HG02981 (cell line): Measurements from ENCODE around the gene HSF4.

Experiments used
- ATAC-seq: cut with Tn5 transposase; IDR thresholded peaks from one replicate; pipeline ENCODE4 v1.9.1; 2021; ENCODE audit warnings: mild to moderate bottlenecking, moderate library complexity; ENCODE audit not compliant: unreplicated experiment

HSF4 gene

GRCh38 chr16:67184453-67184994 is 20.0 kb downstream of the HSF4 start:
- peak; percentile 2 for ATAC-seq

DNA sequence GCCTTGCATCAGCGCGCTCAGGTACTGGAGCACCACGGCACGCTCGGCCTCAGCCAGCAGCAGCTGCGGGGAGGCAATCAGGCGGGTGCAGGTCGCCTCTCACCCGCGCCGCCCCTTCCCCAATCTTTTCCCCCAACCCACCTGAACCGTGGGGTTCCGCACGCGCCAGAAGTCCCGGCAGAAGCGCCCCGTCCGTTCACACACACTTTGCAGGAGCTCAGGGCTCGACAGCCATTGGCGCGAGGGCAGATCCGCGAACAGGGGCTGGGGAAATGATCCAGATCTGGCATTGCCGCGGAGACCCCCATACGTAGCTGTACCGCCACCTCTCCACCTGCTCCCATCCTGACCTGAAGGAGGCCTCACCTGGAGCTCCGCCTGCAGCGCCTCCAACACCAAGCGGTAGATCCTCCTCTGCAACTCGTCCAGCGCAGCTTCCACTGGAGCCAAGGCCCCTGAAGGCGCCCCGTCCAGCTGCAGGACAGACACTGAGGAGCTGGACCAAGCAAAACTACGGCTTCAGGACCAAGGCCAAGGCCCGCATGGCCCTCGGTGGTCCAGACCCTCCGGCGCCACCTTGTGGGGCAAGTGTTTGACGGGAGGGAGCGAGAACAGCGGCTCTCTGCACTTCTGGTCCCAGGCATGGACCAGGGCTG is 20.6 kb downstream of the HSF4 start:
- no peak for ATAC-seq

GRCh38 chr16:67185651-67186134 is 21.1 kb downstream of the HSF4 start:
- ATAC-seq: no peak

DNA sequence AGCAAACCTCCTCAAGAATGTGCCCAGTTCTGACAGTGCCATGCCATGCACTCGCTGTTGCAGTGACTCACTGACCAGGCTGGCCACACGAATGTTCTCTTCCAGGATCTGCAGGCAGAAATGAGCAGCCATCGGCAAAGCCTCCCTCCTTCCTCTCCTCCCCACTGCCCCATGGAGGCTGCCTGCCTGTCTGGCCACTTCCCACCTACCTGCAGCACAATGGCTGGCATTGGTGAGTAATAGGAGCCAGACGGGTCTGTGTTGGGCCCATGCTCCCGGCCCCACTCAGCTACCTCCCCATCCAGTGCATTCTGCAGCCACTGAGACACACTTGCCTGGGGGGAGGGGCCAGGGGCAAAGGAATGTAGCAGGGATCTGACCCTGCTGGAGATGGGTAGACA is 22.0 kb downstream of the HSF4 start:
- ATAC-seq: no peak

DNA sequence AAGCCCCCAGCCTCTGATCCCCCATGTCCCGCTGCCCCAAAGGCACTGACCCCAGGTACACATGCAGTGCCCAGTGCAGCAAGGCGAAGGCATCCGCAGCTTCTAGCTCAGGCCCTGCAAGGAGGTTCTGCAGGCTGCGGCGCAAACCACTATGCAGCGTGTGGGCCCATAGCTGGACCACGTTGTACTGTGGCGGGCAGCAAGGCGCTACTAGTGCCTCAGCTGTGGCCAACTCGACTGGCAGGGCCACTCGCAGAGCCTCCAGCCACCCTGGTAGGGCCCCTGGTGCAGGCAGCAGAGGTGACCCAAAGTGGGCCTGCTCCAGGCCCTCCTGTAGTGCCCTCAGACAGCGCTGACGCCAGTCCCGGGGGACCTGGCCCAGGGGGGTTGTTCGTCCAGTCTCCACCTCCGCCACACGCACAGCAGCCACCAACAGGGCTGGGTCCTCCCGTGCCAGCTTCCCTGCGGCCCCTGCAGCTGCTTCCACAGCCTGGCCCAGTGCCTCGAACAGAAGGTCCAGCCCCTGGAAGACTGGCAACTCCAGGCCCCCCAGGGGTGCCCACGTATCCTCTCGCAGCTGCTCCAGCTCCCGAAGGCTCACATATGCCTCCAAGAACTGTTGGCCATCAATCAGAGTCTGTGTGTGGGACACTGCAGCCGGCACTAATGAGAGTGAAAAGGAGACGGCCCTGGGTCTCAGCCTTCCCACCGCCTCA is 22.8 kb downstream of the HSF4 start:
- no peak for ATAC-seq

DNA sequence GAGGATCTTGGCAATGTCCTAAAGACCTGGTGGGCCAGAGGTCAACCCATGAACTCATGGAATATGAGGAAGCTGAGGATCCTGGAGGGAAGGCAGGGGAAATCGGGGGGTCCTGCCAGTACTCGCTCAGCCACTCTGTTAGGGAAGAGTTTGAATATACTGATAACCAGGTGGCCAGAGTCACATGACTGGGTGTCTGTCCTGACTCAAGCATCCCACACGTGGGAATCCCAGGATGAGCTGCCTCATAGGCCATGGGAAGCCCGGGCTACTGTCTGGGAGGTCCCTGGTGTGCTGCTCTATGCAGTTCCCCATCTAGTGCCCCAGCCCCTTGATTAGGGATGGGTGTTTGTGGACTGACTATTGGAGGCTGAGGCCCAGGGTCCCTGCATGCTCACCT is 23.8 kb downstream of the HSF4 start:
- no peak for ATAC-seq

GRCh38 chr16:67188798-67189197 is 24.3 kb downstream of the HSF4 start:
- no peak for ATAC-seq

- ATAC-seq: no peak
These were observed 25.5 kb downstream of the HSF4 start, which contains the start of gene EXOC3L1 for GRCh38 chr16:67190041-67190440. Gene EXOC3L1 (minus strand): TSS chr16:67190136. CDS start chr16:67189676, 460 bp downstream.

GRCh38 chr16:67190448-67191399 is 26.2 kb downstream of the HSF4 start:
- no peak for ATAC-seq

GRCh38 chr16:67191411-67191994 is 27.0 kb downstream of the HSF4 start:
- no peak for ATAC-seq

DNA sequence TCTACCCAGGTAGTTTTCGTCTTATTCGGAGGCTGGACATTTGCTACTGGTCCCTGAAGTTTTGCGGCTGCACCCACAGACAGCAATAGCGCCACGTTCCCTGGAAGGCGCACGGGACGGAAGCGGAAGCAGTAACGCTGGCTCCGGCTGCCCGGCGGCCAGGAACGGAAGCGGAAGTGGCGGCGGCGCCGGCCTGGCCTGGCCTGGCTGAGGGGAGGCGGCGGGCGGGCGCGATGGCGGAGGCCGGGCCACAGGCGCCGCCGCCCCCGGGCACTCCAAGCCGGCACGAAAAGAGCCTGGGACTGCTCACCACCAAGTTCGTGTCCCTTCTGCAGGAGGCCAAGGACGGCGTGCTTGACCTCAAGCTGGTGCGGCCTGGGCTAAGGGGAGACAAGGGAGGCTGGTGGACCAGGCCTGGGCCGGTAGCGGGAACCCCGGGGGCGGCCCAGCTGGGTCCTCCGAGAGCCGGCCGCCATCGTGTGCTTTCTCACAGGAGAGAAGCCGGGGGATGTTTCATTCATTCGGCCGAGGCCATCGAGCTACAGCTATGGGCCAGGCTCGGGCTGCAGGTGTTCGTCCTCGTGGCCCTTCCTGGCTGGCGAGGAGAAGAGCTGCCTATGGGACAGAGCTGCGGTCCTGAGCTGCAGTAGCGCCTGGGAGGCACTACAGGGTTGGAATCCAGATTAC is 27.6 kb downstream of the HSF4 start, which contains the start of gene E2F4:
E2F4 (plus strand) TSS at position 161 of the 687 bp plus-strand sequence; CDS start at position 234, 73 bp downstream.
- ATAC-seq: peak; percentile 91

DNA sequence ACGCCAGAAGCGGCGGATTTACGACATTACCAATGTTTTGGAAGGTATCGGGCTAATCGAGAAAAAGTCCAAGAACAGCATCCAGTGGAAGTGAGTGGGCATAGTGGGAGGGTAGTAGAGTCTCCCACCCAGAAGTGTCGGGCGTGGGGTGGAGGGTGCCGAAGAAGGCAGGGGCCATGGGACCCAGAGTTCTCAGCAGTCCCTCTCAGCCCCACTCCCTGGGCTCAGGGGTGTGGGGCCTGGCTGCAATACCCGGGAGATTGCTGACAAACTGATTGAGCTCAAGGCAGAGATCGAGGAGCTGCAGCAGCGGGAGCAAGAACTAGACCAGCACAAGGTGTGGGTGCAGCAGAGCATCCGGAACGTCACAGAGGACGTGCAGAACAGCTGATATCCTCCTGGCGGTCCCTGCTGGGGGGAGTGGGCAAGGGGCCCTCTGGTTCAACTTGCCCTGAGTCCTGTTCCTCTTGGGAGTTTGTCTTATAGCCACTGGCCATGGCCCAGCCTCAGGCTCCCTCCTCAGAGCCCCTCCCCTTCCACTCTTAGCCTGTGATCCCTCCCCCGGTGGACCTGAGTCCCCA is 28.3 kb downstream of the HSF4 start:
- ATAC-seq: no peak

DNA sequence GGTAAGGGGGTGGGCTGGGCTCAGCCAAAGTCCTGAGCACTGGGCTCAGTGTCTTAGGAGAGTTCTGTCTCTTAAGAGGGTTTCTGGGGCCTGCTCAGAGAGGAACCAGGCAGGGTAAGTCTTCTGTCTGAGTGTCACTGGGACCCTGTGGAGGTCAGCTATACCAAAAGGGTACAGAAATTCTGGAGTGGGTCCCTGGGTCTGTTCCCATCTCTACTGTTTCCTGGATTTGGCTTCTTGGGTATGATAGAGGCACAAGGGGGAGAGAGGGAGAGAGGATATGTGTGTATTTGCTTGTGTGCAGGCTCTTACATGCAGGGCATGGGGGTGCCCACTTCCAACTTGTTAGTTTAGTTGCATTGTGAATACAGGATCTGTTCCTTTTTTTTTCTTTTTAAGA is 29.0 kb downstream of the HSF4 start:
- no peak for ATAC-seq

- no peak for ATAC-seq
These were observed 29.7 kb downstream of the HSF4 start for GRCh38 chr16:67194260-67194659.

- no peak for ATAC-seq
These were observed 31.1 kb downstream of the HSF4 start for GRCh38 chr16:67195676-67196075.

- ATAC-seq: no peak
These were observed 32.3 kb downstream of the HSF4 start for GRCh38 chr16:67196881-67197280.

GRCh38 chr16:67197704-67198103 is 33.2 kb downstream of the HSF4 start:
- ATAC-seq: no peak

DNA sequence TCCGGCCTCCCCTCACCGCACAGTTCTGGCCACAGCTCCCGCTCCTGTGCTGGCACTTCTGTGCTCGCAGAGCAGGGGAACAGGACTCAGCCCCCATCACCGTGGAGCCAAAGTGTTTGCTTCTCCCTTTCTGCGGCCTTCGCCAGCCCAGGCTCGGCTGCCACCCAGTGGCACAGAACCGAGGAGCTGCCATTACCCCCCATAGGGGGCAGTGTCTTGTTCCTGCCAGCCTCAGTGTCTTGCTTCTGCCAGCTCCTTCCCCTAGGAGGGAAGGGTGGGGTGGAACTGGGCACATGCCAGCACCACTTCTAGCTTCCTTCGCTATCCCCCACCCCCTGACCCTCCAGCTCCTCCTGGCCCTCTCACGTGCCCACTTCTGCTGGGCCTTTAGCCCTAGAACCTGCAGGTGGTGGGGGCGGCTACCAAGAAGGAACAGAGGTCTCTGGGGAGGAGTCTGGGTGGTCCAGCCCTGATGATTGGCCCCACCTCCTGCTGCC is 33.7 kb downstream of the HSF4 start:
- ATAC-seq: no peak
